ENCODE measurements around the gene RAB18.

DNA sequence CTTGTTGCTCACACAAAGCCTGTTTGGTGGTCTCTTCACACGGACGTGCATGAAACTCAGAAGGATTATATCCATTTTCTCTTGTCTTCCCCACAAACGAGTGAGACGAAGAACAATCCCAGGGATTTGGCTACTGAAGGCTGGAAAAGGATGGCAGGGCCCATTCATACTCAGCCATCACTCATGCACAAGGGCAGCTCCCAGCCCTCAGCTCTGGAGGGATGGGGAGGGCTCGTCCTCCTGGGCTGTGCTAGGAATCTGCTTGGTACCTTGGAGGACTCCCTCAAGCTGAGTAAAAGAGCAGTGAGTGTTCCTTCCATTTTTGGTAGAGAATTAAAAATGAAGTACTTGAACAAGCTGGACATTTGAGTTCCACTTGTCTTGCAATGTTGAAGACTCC, 33.2 kb upstream of the RAB18 start:
- TF ChIP-seq, protein P1, sequence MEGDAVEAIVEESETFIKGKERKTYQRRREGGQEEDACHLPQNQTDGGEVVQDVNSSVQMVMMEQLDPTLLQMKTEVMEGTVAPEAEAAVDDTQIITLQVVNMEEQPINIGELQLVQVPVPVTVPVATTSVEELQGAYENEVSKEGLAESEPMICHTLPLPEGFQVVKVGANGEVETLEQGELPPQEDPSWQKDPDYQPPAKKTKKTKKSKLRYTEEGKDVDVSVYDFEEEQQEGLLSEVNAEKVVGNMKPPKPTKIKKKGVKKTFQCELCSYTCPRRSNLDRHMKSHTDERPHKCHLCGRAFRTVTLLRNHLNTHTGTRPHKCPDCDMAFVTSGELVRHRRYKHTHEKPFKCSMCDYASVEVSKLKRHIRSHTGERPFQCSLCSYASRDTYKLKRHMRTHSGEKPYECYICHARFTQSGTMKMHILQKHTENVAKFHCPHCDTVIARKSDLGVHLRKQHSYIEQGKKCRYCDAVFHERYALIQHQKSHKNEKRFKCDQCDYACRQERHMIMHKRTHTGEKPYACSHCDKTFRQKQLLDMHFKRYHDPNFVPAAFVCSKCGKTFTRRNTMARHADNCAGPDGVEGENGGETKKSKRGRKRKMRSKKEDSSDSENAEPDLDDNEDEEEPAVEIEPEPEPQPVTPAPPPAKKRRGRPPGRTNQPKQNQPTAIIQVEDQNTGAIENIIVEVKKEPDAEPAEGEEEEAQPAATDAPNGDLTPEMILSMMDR (IDR thresholded peaks at IDR 0.05) = no peak
- TF ChIP-seq POLR2A (IDR thresholded peaks at IDR 0.05) (no peak), POLR2AphosphoS5 (IDR thresholded peaks at IDR 0.05) (no peak), EP300 (IDR thresholded peaks at IDR 0.05; ENCODE audit: low read depth) (no peak)
